ENCODE results near the gene TAS2R40. TPM values are rescaled to one million over a fixed set of nuclear protein-coding genes. Genes with fewer than 3 reads are reported as not detected.
"Not testable (repeated sequence)": the region's sequence is repeated elsewhere in the genome, so short reads cannot be mapped to it uniquely, and the experiment has no call there.

Gene TAS2R40
- polyA plus RNA-seq (2014; cell fraction: cytosol; rRNA removed): not detected in 2 replicates
- not detected in 2 replicates for polyA plus RNA-seq (2014; cell fraction: nucleus; rRNA removed)

DNA sequence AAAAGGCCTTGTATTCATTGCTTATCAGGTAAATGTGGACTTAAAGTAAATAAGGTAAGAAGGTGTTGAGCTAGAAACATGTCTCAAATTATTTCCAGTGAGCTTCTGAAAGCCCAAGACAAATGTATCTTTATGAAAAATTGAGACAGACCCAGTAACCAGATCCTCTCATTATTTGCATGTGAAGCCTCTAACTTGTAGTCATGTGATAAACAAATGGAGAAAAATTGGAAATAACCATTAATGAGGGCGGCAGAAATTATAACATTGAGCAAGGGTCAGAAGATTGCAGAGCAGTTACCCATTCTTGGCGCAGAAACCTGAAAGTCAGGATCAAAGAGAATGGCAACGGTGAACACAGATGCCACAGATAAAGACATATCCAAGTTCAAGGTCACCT is at the start of gene TAS2R40:
Gene TAS2R40 (plus strand): TSS at position 301 of the 400 bp plus-strand sequence. CDS start 42 bp downstream, at position 343.
- DNase-seq (ENCODE audit: low spot score): no peak

GRCh38 chr7:143172354-143172753 is 49.5 kb upstream of the TAS2R40 start:
- DNase-seq (ENCODE audit: low spot score): no peak

DNA sequence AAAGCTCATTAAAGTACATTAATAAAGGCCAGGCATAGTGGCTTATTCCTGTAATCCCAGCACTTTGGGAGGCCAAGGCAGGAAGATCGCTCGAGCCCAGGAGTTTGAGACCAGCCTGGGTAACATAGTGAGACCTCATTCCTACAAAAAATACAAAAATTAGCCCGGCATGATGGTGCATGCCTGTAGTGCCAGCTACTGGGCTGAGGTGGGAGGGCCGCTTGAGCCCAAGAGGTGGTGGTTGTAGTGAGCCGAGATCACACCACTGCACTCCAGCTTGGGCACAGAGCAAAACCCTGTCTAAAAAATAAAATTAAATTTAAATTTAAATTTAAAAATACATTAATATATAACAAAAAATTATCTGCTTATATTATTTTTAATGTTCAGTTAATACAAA is 45.7 kb upstream of the TAS2R40 start:
- no peak for DNase-seq (ENCODE audit: low spot score)

GRCh38 chr7:143177374-143178119 is 44.3 kb upstream of the TAS2R40 start:
- no peak for DNase-seq (ENCODE audit: low spot score)

DNA sequence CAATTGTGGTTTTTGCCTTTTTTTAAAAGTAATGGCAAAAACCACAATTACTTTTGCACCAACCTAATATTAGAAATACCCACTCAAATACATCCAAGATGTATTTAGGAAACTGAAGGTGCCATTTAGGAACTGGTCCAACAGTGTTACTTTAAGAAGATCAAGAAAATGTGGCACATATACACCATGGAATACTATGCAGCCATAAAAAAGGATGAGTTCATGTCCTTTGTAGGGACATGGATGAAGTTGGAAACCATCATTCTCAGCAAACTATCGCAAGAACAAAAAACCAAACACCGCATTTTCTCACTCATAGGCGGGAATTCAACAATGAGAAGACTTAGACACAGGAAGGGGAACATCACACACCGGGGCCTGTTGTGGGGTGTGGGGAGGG is 41.1 kb upstream of the TAS2R40 start:
- DNase-seq (ENCODE audit: low spot score): not testable (repeated sequence)

GRCh38 chr7:143181349-143181748 is 40.5 kb upstream of the TAS2R40 start:
- no peak for DNase-seq (ENCODE audit: low spot score)

DNA sequence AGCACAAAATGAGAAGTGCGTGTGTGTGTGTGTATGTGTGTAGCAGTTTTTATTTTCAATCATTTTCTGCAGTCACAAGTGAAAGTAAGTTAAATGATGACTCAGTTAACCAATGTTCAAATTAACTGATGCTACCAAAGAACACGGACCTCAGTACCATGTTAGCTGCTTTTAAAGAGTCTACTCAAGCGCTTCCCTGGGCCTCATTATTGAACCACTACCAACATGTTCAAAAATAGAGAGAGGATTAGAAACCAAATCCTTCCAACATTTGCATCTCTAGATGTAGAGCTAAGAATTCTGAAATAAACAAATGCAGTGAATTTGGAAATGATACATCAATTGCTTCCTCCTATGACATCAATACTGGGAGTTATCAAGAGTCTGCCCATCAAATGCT is 38.8 kb upstream of the TAS2R40 start, which contains the start of gene TAS2R39:
Gene TAS2R39 (plus strand): TSS at position 396 of the 400 bp plus-strand sequence. CDS start 0 bp downstream, at position 396.
- no peak for DNase-seq (ENCODE audit: low spot score)

DNA sequence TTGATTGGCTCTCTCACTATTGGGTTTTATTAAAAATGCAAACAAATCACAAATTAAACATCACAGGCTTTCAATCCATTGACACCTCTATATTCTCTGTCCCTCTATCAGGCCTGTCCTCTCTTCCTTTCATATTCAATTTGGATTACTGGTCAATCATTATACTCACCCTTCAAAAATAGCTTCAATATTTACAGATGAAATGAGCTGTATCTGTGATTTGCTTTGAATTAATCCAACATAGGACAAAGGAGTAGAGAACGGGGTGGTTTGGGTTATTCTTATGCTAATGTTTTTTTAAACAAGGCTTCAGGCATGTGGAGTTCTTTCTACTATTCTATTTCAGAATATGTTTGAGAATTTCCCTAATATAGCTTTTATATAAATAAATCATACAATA is 36.3 kb upstream of the TAS2R40 start:
- DNase-seq (ENCODE audit: low spot score): no peak

DNA sequence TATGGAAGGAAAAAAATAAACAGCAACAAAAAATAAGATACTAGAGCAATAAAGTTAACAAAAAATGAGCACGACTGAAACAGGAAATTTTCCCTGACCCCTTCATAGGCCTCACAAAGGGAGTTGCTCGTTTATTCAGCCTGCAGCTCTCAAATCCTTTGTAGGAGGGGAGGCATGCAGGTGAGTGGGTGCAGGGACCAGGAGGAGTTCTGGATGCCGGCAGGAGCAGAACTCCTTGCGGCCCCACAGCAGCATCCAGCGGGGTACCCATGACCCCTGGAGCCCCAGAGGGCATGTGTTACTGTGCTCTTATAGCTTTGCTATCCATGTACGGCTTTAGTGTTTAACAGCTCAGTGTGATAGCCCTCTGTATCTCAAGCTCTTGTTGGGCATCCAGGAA is 32.8 kb upstream of the TAS2R40 start:
- DNase-seq (ENCODE audit: low spot score): no peak

- no peak for DNase-seq (ENCODE audit: low spot score)
Measured at GRCh38 chr7:143193880-143194279, 28.0 kb upstream of the TAS2R40 start.

DNA sequence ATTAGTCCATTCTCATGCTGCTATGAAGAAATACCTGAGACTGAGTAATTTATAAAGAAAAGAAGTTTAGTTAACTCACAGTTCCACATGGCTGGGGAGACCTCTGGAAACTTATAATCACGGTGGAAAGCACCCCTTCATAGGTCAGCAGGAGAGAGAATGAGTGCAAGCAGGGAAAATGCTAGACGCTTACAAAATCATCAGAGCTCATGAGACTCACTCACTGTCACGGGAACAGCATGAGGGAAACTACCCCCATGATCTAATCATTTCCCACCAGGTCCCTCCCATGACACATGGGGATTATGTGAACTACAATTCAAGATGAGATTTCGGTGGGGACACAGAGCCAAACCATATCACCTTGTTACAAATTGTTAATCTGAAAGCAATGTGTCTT is 22.8 kb upstream of the TAS2R40 start:
- no peak for DNase-seq (ENCODE audit: low spot score)

GRCh38 chr7:143202161-143202560 is 19.7 kb upstream of the TAS2R40 start:
- no peak for DNase-seq (ENCODE audit: low spot score)

DNA sequence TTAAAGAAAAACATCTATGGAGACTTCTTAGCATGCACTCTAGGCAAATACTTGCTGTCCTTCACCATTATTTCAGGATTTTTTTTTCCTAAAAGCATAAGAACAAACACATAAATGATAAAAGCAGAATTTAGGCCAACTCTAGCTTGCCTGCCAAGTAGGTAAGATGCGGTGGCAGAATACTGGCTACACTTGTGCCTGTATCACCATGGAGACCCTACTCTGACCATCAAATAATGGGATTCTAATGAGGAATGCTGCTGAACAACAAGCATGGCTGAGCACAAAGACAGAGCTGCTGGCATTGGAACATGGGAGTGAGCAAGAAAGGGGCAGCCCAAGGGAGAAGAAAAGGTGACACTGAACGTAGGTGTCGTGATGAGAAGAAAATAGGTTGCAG is 18.5 kb upstream of the TAS2R40 start:
- no peak for DNase-seq (ENCODE audit: low spot score)

DNA sequence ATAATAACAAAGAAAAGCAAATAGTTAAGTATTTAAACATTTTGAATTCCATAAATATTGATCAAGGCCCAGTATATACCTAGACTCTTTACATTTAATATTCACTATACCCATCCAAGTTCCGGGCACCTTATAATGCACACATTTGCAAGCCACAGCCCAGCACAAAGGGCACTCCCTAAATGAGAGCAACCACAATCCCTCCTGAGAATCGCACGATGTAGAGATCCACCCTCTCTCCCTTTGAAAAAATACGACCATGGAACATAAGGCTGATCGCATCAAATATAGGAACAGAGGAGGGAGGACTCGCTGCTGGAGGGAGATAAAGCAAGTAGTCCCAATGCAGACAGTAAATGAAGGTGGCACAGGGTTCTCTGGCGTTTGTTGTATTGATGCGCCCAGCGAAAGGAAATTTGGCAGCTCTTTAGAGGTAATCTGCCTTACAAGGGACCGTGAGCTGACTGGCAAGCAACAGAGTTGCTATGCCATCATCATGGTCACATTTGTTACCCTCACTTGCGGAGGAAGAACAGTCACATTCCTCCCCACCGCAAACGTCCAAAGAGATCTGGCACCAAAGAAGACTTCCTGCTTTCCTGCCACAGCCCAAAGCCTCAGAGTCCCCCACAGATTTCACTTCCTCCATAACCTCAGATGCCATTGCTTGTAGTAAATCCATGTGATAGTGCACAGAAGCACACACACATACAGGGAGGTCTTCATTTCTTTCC is 16.1 kb upstream of the TAS2R40 start:
- no peak for DNase-seq (ENCODE audit: low spot score)

GRCh38 chr7:143210541-143210940 is 11.3 kb upstream of the TAS2R40 start:
- no peak for DNase-seq (ENCODE audit: low spot score)

GRCh38 chr7:143213478-143213877 is 8.4 kb upstream of the TAS2R40 start:
- not testable (repeated sequence) for DNase-seq (ENCODE audit: low spot score)

- peak; percentile 85 for DNase-seq (ENCODE audit: low spot score)
Measured at GRCh38 chr7:143214789-143215679, 6.8 kb upstream of the TAS2R40 start.

DNA sequence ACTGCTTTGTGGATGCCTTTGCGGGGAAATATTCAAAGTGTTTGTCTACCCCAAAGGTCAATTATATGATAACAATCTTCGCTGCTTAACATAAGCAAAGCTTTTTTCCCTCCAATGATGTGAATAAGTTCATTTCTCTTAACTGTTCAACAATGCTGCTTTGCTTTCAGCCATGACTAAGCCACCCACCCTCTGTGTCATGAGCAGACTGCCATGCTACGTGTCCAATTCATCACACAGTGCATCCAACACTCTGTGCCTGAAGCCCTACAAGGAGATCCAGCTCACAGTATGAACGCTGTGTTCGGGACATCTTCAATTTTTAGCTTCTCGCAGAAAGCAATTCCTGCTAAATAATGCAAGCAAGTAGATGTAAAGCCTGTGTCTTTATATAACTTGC is 5.7 kb upstream of the TAS2R40 start:
- no peak for DNase-seq (ENCODE audit: low spot score)

DNA sequence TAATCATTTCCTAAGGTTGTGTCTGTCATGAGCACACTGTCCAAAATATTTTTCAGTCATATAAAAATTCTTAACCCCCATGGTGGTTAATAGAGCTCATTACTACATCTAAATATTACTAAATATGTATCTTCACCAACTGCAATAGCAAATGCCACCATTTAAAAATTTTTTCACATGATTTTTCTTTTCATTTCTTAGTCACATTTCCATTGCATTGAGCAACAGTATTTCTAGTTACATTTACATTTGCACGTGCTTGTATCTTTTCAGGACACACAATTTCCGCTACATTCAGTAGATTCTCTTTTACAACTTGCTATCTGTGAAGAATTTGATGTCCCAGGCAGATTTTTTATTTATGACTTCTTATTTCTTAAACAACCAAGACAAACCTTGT is 5.2 kb upstream of the TAS2R40 start:
- DNase-seq (ENCODE audit: low spot score): no peak

DNA sequence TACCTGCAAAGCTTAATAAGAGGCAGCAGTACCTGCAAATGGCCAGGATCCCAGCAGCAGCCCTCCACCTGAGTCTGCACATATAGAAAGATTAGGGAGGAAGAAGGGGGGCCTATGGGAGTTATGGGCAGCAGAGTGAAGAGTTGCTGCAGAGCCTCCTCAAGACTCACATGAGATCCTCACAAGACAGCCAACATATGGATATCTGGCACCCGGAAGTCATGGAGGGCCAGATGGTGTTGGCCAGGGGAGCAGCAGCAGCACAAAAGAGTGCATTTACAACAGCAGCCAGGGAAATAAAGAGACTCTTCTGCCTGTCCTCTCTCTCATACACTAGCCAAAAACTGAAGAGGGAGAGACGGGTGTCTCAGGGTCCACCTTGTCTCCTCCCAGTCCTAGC is 4.0 kb upstream of the TAS2R40 start:
- DNase-seq (ENCODE audit: low spot score): no peak

DNA sequence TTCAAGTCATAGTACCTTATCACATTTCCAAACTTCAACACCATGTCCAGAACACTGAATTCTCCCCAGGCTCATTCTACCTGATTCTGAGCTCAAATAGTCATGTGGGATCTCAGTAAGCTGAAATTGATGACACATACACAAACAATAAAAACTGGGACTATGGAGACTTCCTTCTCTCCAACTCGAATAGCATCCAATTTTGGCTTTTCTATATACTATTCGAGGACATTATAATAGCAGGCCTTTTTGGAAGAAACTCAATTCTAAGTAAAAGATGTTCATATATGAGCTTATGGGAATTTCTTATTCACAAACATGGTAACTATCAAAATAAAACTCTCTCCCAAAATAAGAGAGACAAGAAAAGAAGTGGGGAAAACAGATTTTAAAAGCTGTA is 551 bp upstream of the TAS2R40 start:
- DNase-seq (ENCODE audit: low spot score): no peak

DNA sequence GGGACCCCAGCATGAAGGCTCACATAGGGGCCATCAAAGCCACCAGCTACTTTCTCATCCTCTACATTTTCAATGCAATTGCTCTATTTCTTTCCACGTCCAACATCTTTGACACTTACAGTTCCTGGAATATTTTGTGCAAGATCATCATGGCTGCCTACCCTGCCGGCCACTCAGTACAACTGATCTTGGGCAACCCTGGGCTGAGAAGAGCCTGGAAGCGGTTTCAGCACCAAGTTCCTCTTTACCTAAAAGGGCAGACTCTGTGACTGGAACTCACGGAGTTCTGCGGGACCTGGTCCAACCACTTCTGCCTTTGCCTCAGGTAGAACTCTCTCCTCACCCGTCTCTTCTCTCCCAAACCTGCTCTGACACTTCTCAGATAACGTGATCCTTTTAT is 945 bp downstream of the TAS2R40 start:
- DNase-seq (ENCODE audit: low spot score): no peak
